Liver (tissue), 9 donors: Measurements from ENCODE around the gene NCAPD2. TPM values are rescaled to one million over a fixed set of nuclear protein-coding genes. Genes with fewer than 3 reads are reported as not detected.
"Not testable (repeated sequence)": the region's sequence is repeated elsewhere in the genome, so short reads cannot be mapped to it uniquely, and the experiment has no call there.

ENCODE experiments used
- DNase-seq: peaks from one replicate; pipeline ENCODE4 v3.0.0-alpha.2; 2017; ENCODE audit warnings: low spot score
- H3K27ac ChIP-seq, 2 donors: one replicate each; pipeline ENCODE4 v1.7.0; 2013; ENCODE audit warnings: inconsistent platforms in 2 of 2, low read length in 2 of 2, control low read depth in 1 of 2, low read depth in 1 of 2, mild to moderate bottlenecking in 1 of 2
- H3K27me3 ChIP-seq, 4 donors: one replicate each; pipeline versions ENCODE4 v1.6.1 to v1.7.0; 2013; ENCODE audit warnings: low read length in 3 of 4, inconsistent platforms in 1 of 4, mild to moderate bottlenecking in 1 of 4, moderate library complexity in 1 of 4; ENCODE audit not compliant: control insufficient read depth in 4 of 4, insufficient read depth in 4 of 4
- H3K36me3 ChIP-seq, 4 donors: one replicate each; pipeline versions ENCODE4 v1.6.1 to v1.7.0; 2013; ENCODE audit warnings: low read length in 3 of 4, mild to moderate bottlenecking in 3 of 4, low read depth in 1 of 4, moderate library complexity in 1 of 4; ENCODE audit not compliant: control insufficient read depth in 4 of 4, insufficient read depth in 3 of 4
- H3K4me1 ChIP-seq, 4 donors: one replicate each; pipeline versions ENCODE4 v1.6.1 to v1.7.0; 2013; ENCODE audit warnings: low read length in 3 of 4, mild to moderate bottlenecking in 3 of 4, moderate library complexity in 1 of 4; ENCODE audit not compliant: control insufficient read depth in 4 of 4, insufficient read depth in 4 of 4
- H3K4me3 ChIP-seq, 3 donors: one replicate each; pipeline versions ENCODE4 v1.6.1 to v1.7.0; 2013; ENCODE audit warnings: low read length in 3 of 3, control low read depth in 1 of 3, low read depth in 1 of 3, mild to moderate bottlenecking in 1 of 3
- H3K9ac ChIP-seq, 2 donors: one replicate each; pipeline ENCODE4 v1.7.0; 2013; ENCODE audit warnings: low read length in 2 of 2, mild to moderate bottlenecking in 2 of 2, moderate library complexity in 2 of 2, control low read depth in 1 of 2, low read depth in 1 of 2
- H3K9me3 ChIP-seq, 4 donors: one replicate each; pipeline versions ENCODE4 v1.6.1 to v1.7.0; 2013; ENCODE audit warnings: low read length in 3 of 4; ENCODE audit not compliant: control insufficient read depth in 4 of 4
- EGR1 ChIP-seq, 2 donors: IDR thresholded peaks; 2 replicates each; pipeline ENCODE4 v1.6.1; 2016 to 2018; ENCODE audit warnings: antibody characterized with exemption in 2 of 2, low read depth in 2 of 2
- FOXA1 ChIP-seq: IDR thresholded peaks from 2 replicates; pipeline ENCODE4 v1.6.1; 2016; ENCODE audit warnings: antibody characterized with exemption
- FOXA2 ChIP-seq: IDR thresholded peaks from 2 replicates; pipeline ENCODE4 v1.6.1; 2016; ENCODE audit warnings: antibody characterized with exemption
- GABPA ChIP-seq, 2 donors: IDR thresholded peaks in 1 of 2; conservative IDR thresholded peaks in 1 of 2; 2 replicates each; pipeline ENCODE4 v1.6.1; 2016; ENCODE audit warnings: antibody characterized with exemption in 2 of 2, mild to moderate bottlenecking in 1 of 2, moderate library complexity in 1 of 2
- HNF4A ChIP-seq, 2 donors: conservative IDR thresholded peaks; 2 replicates each; pipeline ENCODE4 v1.6.1; 2016; ENCODE audit warnings: antibody characterized with exemption in 2 of 2, mild to moderate bottlenecking in 2 of 2
- RAD21 ChIP-seq, 2 donors: IDR thresholded peaks; 2 replicates each; pipeline ENCODE4 v1.6.1; 2016; ENCODE audit warnings: antibody characterized with exemption in 2 of 2, mild to moderate bottlenecking in 2 of 2
- RXRA ChIP-seq, 2 donors: IDR thresholded peaks; 2 replicates each; pipeline ENCODE4 v1.6.1; 2017 to 2018; ENCODE audit warnings: antibody characterized with exemption in 2 of 2, mild to moderate bottlenecking in 1 of 2
- YY1 ChIP-seq: IDR thresholded peaks from 2 replicates; pipeline ENCODE4 v1.6.1; 2016; ENCODE audit warnings: antibody characterized with exemption, mild to moderate bottlenecking
- WGBS: extraction: QIAGEN DNeasy Blood & Tissue Kit; methylation state at CpG from one replicate; pipeline ENCODE4 v1.1.7; 2013; 5-methylcytosine and 5-hydroxymethylcytosine counted together
- polyA plus RNA-seq, 2 donors: library from polyadenylated mRNA; stranded (reverse) in 1 of 2; unstranded in 1 of 2; fragments of 200-250 nt in 1 of 2; fragments of >200 nt in 1 of 2; fragmentation: Nextera tagmentation in 1 of 2; extraction: Ambion mirVana in 1 of 2; gene quantifications; one replicate each; pipeline versions ENCODE4 v1.2.1 to v1.2.3, GENCODE V29; 2013 to 2015
- total RNA-seq, 2 donors: library from RNA; depleted of rRNA; stranded (reverse); fragments of >200 nt; gene quantifications; one replicate each; pipeline ENCODE4 v1.2.3, GENCODE V29; 2014
- TF ChIP-seq, protein P1 (sequence below): IDR thresholded peaks from 2 replicates; pipeline ENCODE4 v1.6.1; 2016; ENCODE audit warnings: antibody characterized with exemption
- TF ChIP-seq, protein P2 (sequence below): fragments of 150-350 bp; IDR thresholded peaks from 2 replicates; pipeline ENCODE4 v1.5.1; 2017; ENCODE audit warnings: improper control_type of control experiment, low read depth, low read length; ENCODE audit not compliant: missing input control
- TF ChIP-seq, protein P3 (sequence below): IDR thresholded peaks from 2 replicates; pipeline ENCODE4 v1.6.1; 2016; ENCODE audit warnings: antibody characterized with exemption
- donor health status: healthy.
- donor health status: healthy.
- donor health status: healthy.
- donor health status: healthy.
- donor health status: healthy.

Gene NCAPD2
- total and polyA plus RNA-seq, 4 donors: 2.0 to 55.1 (median 7.4) TPM

DNA sequence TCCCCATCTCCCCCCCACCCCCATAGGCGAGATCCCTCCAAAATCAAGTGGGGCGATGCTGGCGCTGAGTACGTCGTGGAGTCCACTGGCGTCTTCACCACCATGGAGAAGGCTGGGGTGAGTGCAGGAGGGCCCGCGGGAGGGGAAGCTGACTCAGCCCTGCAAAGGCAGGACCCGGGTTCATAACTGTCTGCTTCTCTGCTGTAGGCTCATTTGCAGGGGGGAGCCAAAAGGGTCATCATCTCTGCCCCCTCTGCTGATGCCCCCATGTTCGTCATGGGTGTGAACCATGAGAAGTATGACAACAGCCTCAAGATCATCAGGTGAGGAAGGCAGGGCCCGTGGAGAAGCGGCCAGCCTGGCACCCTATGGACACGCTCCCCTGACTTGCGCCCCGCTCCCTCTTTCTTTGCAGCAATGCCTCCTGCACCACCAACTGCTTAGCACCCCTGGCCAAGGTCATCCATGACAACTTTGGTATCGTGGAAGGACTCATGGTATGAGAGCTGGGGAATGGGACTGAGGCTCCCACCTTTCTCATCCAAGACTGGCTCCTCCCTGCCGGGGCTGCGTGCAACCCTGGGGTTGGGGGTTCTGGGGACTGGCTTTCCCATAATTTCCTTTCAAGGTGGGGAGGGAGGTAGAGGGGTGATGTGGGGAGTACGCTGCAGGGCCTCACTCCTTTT, 43.1 kb downstream of the NCAPD2 start (continued):
- TF ChIP-seq, protein P1, sequence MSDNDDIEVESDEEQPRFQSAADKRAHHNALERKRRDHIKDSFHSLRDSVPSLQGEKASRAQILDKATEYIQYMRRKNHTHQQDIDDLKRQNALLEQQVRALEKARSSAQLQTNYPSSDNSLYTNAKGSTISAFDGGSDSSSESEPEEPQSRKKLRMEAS: no peak
- no peak for TF ChIP-seq GABPA (IDR thresholded peaks at IDR 0.05 in 1 of 2, conservative IDR thresholded peaks at IDR 0.05 in 1 of 2)

DNA sequence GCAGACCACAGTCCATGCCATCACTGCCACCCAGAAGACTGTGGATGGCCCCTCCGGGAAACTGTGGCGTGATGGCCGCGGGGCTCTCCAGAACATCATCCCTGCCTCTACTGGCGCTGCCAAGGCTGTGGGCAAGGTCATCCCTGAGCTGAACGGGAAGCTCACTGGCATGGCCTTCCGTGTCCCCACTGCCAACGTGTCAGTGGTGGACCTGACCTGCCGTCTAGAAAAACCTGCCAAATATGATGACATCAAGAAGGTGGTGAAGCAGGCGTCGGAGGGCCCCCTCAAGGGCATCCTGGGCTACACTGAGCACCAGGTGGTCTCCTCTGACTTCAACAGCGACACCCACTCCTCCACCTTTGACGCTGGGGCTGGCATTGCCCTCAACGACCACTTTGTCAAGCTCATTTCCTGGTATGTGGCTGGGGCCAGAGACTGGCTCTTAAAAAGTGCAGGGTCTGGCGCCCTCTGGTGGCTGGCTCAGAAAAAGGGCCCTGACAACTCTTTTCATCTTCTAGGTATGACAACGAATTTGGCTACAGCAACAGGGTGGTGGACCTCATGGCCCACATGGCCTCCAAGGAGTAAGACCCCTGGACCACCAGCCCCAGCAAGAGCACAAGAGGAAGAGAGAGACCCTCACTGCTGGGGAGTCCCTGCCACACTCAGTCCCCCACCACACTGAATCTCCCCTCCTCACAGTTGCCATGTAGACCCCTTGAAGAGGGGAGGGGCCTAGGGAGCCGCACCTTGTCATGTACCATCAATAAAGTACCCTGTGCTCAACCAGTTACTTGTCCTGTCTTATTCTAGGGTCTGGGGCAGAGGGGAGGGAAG, 43.9 kb downstream of the NCAPD2 start:
- WGBS: 24% methylated on average over 17 of the region's 17 CpGs
- Histone ChIP-seq H3K4me1 (peaks cover 12 to 61% (median 38%) of the 10 kb centered on the region in 4 donors), H3K27ac (peak overlapping the region; percentile 99 to 100), H3K36me3 (peaks cover 15 to 33% (median 23%) of the 10 kb centered on the region in 4 donors)
- not testable (repeated sequence) for H3K27me3 ChIP-seq, H3K4me3 ChIP-seq, H3K9me3 ChIP-seq, H3K9ac ChIP-seq
- peak; percentile 84 for DNase-seq
- TF ChIP-seq RXRA (IDR thresholded peaks at IDR 0.05) (peak; percentile 27 to 61), HNF4A (conservative IDR thresholded peaks at IDR 0.05) (peak; percentile 47 to 66), RAD21 (IDR thresholded peaks at IDR 0.05) (peak; percentile 79 to 86)
- TF ChIP-seq, protein P2, sequence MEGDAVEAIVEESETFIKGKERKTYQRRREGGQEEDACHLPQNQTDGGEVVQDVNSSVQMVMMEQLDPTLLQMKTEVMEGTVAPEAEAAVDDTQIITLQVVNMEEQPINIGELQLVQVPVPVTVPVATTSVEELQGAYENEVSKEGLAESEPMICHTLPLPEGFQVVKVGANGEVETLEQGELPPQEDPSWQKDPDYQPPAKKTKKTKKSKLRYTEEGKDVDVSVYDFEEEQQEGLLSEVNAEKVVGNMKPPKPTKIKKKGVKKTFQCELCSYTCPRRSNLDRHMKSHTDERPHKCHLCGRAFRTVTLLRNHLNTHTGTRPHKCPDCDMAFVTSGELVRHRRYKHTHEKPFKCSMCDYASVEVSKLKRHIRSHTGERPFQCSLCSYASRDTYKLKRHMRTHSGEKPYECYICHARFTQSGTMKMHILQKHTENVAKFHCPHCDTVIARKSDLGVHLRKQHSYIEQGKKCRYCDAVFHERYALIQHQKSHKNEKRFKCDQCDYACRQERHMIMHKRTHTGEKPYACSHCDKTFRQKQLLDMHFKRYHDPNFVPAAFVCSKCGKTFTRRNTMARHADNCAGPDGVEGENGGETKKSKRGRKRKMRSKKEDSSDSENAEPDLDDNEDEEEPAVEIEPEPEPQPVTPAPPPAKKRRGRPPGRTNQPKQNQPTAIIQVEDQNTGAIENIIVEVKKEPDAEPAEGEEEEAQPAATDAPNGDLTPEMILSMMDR: peak; percentile 72

DNA sequence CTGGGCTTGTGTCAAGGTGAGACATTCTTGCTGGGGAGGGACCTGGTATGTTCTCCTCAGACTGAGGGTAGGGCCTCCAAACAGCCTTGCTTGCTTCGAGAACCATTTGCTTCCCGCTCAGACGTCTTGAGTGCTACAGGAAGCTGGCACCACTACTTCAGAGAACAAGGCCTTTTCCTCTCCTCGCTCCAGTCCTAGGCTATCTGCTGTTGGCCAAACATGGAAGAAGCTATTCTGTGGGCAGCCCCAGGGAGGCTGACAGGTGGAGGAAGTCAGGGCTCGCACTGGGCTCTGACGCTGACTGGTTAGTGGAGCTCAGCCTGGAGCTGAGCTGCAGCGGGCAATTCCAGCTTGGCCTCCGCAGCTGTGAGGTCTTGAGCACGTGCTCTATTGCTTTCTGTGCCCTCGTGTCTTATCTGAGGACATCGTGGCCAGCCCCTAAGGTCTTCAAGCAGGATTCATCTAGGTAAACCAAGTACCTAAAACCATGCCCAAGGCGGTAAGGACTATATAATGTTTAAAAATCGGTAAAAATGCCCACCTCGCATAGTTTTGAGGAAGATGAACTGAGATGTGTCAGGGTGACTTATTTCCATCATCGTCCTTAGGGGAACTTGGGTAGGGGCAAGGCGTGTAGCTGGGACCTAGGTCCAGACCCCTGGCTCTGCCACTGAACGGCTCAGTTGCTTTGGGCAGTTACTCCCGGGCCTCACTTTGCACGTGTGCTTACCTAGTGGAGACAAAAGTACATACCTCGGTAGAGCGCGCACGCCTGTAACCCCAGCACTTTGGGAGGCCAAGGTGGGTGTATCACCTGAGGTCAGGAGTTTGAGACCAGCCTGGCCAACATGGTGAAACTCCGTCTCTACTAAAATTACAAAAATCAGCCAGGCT, 44.8 kb downstream of the NCAPD2 start:
- Histone ChIP-seq H3K4me1 (peaks cover 12 to 54% (median 34%) of the 10 kb centered on the region in 4 donors), H3K9ac (no peak overlapping the region), H3K9me3 (no peaks in the 10 kb centered on the region), H3K27ac (peak overlapping the region; percentile 99 to 100), H3K27me3 (no peaks in the 10 kb centered on the region), H3K36me3 (peaks cover 15 to 33% (median 23%) of the 10 kb centered on the region in 4 donors), H3K4me3 (no peak overlapping the region)
- WGBS: 72% methylated on average over 24 of the region's 24 CpGs
- no peak for DNase-seq
- TF ChIP-seq RXRA (IDR thresholded peaks at IDR 0.05): no peak
- no peak for TF ChIP-seq HNF4A (conservative IDR thresholded peaks at IDR 0.05)
- no peak for TF ChIP-seq FOXA1
- no peak for TF ChIP-seq FOXA2
- no peak for TF ChIP-seq YY1
- TF ChIP-seq, protein P3, sequence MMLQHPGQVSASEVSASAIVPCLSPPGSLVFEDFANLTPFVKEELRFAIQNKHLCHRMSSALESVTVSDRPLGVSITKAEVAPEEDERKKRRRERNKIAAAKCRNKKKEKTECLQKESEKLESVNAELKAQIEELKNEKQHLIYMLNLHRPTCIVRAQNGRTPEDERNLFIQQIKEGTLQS: no peak
- TF ChIP-seq EGR1 (IDR thresholded peaks at IDR 0.05; ENCODE audit: low read depth in 2 of 2): no peak
